ENCODE measurements around the gene TPX2. TPM values are rescaled to one million over a fixed set of nuclear protein-coding genes. Genes with fewer than 3 reads are reported as not detected.

Gene TPX2
- total and polyA plus RNA-seq, 2 of the 8 experiments (the other 6 are each of a cell fraction or from before 2014, with no cell fraction given), result 43.6 to 125 TPM

- TF ChIP-seq CBX5 (IDR thresholded peaks at IDR 0.05; ENCODE audit: low read depth, low read length), result no peak
Observed at GRCh38 chr20:31767805-31768204, 28.7 kb downstream of the TPX2 start (continued).
